AG10803 (cell line): ENCODE data around the gene RPL3.

ENCODE experiments used
- DNase-seq: peaks from one replicate; pipeline ENCODE4 v3.0.0; 2010; ENCODE audit warnings: low read depth
- H3K4me3 ChIP-seq: 2 replicates; pipeline ENCODE4 v1.5.1; 2011; ENCODE audit warnings: mild to moderate bottlenecking, low read length, control low read depth
- CTCF ChIP-seq: conservative IDR thresholded peaks from 2 replicates; pipeline ENCODE4 v1.5.1; 2011; ENCODE audit warnings: mild to moderate bottlenecking, low read length, control low read depth, inconsistent platforms

RPL3 gene

GRCh38 chr22:39296535-39296934 is 22.9 kb downstream of the RPL3 start:
- no peak for TF ChIP-seq CTCF
- no peak overlapping the region for H3K4me3 ChIP-seq
- no peak for DNase-seq

- TF ChIP-seq CTCF = no peak
- DNase-seq = no peak
- no peak overlapping the region for H3K4me3 ChIP-seq
Observed at GRCh38 chr22:39294571-39295468, 24.6 kb downstream of the RPL3 start.

GRCh38 chr22:39293766-39294368 is 25.6 kb downstream of the RPL3 start:
- TF ChIP-seq CTCF = no peak
- no peak overlapping the region for H3K4me3 ChIP-seq
- DNase-seq = no peak

- peak; percentile 90 for DNase-seq
- H3K4me3 ChIP-seq = no peak overlapping the region
- TF ChIP-seq CTCF = no peak
Observed at GRCh38 chr22:39292561-39293074, 26.8 kb downstream of the RPL3 start.

GRCh38 chr22:39292031-39292462 is 27.4 kb downstream of the RPL3 start:
- H3K4me3 ChIP-seq = no peak overlapping the region
- DNase-seq = no peak
- no peak for TF ChIP-seq CTCF

GRCh38 chr22:39291523-39291922 is 27.9 kb downstream of the RPL3 start:
- H3K4me3 ChIP-seq = no peak overlapping the region
- DNase-seq = no peak
- TF ChIP-seq CTCF = no peak

GRCh38 chr22:39290724-39291161 is 28.7 kb downstream of the RPL3 start:
- no peak for DNase-seq
- H3K4me3 ChIP-seq = no peak overlapping the region
- no peak for TF ChIP-seq CTCF
